Tibial nerve (tissue), 4 donors: ENCODE measurements around the gene FAM81B. TPM values are rescaled to one million over a fixed set of nuclear protein-coding genes. Genes with fewer than 3 reads are reported as not detected.
"Not testable (repeated sequence)": the region's sequence is repeated elsewhere in the genome, so short reads cannot be mapped to it uniquely, and the experiment has no call there.

ENCODE experiments used
- DNase-seq, 2 donors: peaks; one replicate each; pipeline ENCODE4 v3.0.0-alpha.2; 2019; ENCODE audit warnings: low spot score in 2 of 2
- H3K27ac ChIP-seq, 4 donors: fragments of 200-600 bp; sonication (generic) in 3 of 4; one replicate each; pipeline ENCODE4 v1.5.1; 2017 to 2019; ENCODE audit warnings: mild to moderate bottlenecking in 1 of 4
- H3K27me3 ChIP-seq, 2 donors: fragments of 200-600 bp; sonication (generic) in 1 of 2; one replicate each; pipeline versions ENCODE4 v1.5.1 to v1.6.0; 2017 to 2019
- H3K36me3 ChIP-seq, 3 donors: fragments of 200-600 bp; sonication (generic); one replicate each; pipeline ENCODE4 v1.5.1; 2018 to 2019
- H3K4me1 ChIP-seq, 4 donors: fragments of 200-600 bp; sonication (generic) in 3 of 4; one replicate each; pipeline ENCODE4 v1.5.1; 2017 to 2019
- H3K4me3 ChIP-seq, 4 donors: fragments of 200-600 bp; sonication (generic) in 3 of 4; one replicate each; pipeline ENCODE4 v1.5.1; 2017 to 2019; ENCODE audit warnings: mild to moderate bottlenecking in 1 of 4, moderate library complexity in 1 of 4
- H3K9me3 ChIP-seq, 4 donors: fragments of 200-600 bp; sonication (generic) in 3 of 4; one replicate each; pipeline ENCODE4 v1.5.1; 2017 to 2019
- CTCF ChIP-seq, 5 experiments: fragments of 200-600 bp in 3 of 5; fragments of 450-650 bp in 2 of 5; sonication (generic) in 3 of 5; IDR thresholded peaks; one replicate each; pipeline ENCODE4 v1.5.1; 2016 to 2019; ENCODE audit warnings: antibody characterized with exemption in 5 of 5, mild to moderate bottlenecking in 3 of 5, moderate library complexity in 2 of 5
- EP300 ChIP-seq, 2 donors: sonication (generic); formaldehyde crosslinking; IDR thresholded peaks; one replicate each; pipeline ENCODE4 v1.6.1; 2017; ENCODE audit warnings: antibody characterized with exemption in 2 of 2, mild to moderate bottlenecking in 1 of 2
- POLR2A ChIP-seq, 2 donors: fragments of 450-650 bp; IDR thresholded peaks; one replicate each; pipeline ENCODE4 v1.6.1; 2017; ENCODE audit warnings: antibody characterized with exemption in 2 of 2, mild to moderate bottlenecking in 2 of 2, moderate library complexity in 2 of 2
- WGBS, 2 donors: methylation state at CpG; one replicate each; pipeline ENCODE4 v1.1.5; 2018; 5-methylcytosine and 5-hydroxymethylcytosine counted together
- total RNA-seq, 4 donors: library from RNA; depleted of rRNA; stranded (reverse); fragments of >200 nt; gene quantifications; one replicate each; pipeline ENCODE4 v1.1.0, GENCODE V29; 2016

Gene FAM81B
- total RNA-seq, 4 donors from 2014 or later: not detected

- no peak for TF ChIP-seq POLR2A (IDR thresholded peaks at IDR 0.05)
- Histone ChIP-seq H3K4me1 (no peaks in the 10 kb centered on the region), H3K4me3 (no peak overlapping the region), H3K36me3 (no peaks in the 10 kb centered on the region), H3K27ac (no peak overlapping the region), H3K27me3 (no peaks in the 10 kb centered on the region), H3K9me3 (peaks cover 0 to 2% (median 0%) of the 10 kb centered on the region in 4 donors)
- no peak for DNase-seq
- 53 to 56% methylated on average over 2 of the region's 2 CpGs for WGBS, 2 donors
Observed at GRCh38 chr5:95358320-95358719, 32.8 kb upstream of the FAM81B start.

GRCh38 chr5:95358848-95359247 is 32.3 kb upstream of the FAM81B start:
- DNase-seq: no peak
- TF ChIP-seq EP300 (IDR thresholded peaks at IDR 0.05) (no peak), CTCF (IDR thresholded peaks at IDR 0.05) (no peak), POLR2A (IDR thresholded peaks at IDR 0.05) (no peak)
- peaks cover 0 to 6% (median 2%) of the 10 kb centered on the region in 4 donors for H3K9me3 ChIP-seq
- no peaks in the 10 kb centered on the region for H3K36me3 ChIP-seq
- H3K27ac ChIP-seq: no peak overlapping the region
- H3K27me3 ChIP-seq: no peaks in the 10 kb centered on the region
- 40 to 41% methylated on average over 2 of the region's 2 CpGs for WGBS, 2 donors
- no peak overlapping the region for H3K4me3 ChIP-seq
- no peaks in the 10 kb centered on the region for H3K4me1 ChIP-seq

GRCh38 chr5:95360667-95361066 is 30.5 kb upstream of the FAM81B start:
- H3K9me3 ChIP-seq: peaks cover 0 to 22% (median 2%) of the 10 kb centered on the region in 4 donors
- not testable (repeated sequence) for DNase-seq, H3K4me3 ChIP-seq, H3K36me3 ChIP-seq, H3K27ac ChIP-seq, H3K4me1 ChIP-seq, H3K27me3 ChIP-seq
- WGBS, 2 donors: 91 to 96% methylated on average over 2 of the region's 2 CpGs

- no peaks in the 10 kb centered on the region for H3K36me3 ChIP-seq
- WGBS, 2 donors: 77 to 82% methylated on average over 8 of the region's 8 CpGs
- H3K4me1 ChIP-seq: no peaks in the 10 kb centered on the region
- H3K27me3 ChIP-seq: no peaks in the 10 kb centered on the region
- DNase-seq: no peak
- peaks cover 0 to 22% (median 2%) of the 10 kb centered on the region in 4 donors for H3K9me3 ChIP-seq
- H3K27ac ChIP-seq: no peak overlapping the region
- TF ChIP-seq POLR2A (IDR thresholded peaks at IDR 0.05) (no peak), CTCF (IDR thresholded peaks at IDR 0.05) (no peak), EP300 (IDR thresholded peaks at IDR 0.05) (no peak)
- no peak overlapping the region for H3K4me3 ChIP-seq
Observed at GRCh38 chr5:95365302-95366095, 25.7 kb upstream of the FAM81B start.

- H3K4me1 ChIP-seq: no peaks in the 10 kb centered on the region
- DNase-seq: no peak
- no peaks in the 10 kb centered on the region for H3K36me3 ChIP-seq
- H3K4me3 ChIP-seq: no peak overlapping the region
- no peak overlapping the region for H3K27ac ChIP-seq
- TF ChIP-seq POLR2A (IDR thresholded peaks at IDR 0.05) (no peak), EP300 (IDR thresholded peaks at IDR 0.05) (no peak), CTCF (IDR thresholded peaks at IDR 0.05) (no peak)
- WGBS, 2 donors: 46 to 71% methylated on average over 3 of the region's 3 CpGs
- H3K27me3 ChIP-seq: no peaks in the 10 kb centered on the region
- H3K9me3 ChIP-seq: peaks cover 0 to 7% (median 0%) of the 10 kb centered on the region in 4 donors
Observed at GRCh38 chr5:95369782-95370181, 21.4 kb upstream of the FAM81B start.

- DNase-seq: no peak
- WGBS, 2 donors: 76 to 84% methylated on average over 7 of the region's 7 CpGs
- H3K27ac ChIP-seq: no peak overlapping the region
- H3K4me3 ChIP-seq: no peak overlapping the region
- no peaks in the 10 kb centered on the region for H3K9me3 ChIP-seq
- H3K4me1 ChIP-seq: no peaks in the 10 kb centered on the region
- TF ChIP-seq POLR2A (IDR thresholded peaks at IDR 0.05): no peak
- no peak for TF ChIP-seq CTCF (IDR thresholded peaks at IDR 0.05)
- no peak for TF ChIP-seq EP300 (IDR thresholded peaks at IDR 0.05)
- no peaks in the 10 kb centered on the region for H3K36me3 ChIP-seq
- no peaks in the 10 kb centered on the region for H3K27me3 ChIP-seq
Observed at GRCh38 chr5:95374061-95374460, 17.1 kb upstream of the FAM81B start.
